ENCODE measurements around the gene PACC1.
"Not testable (repeated sequence)": the region's sequence is repeated elsewhere in the genome, so short reads cannot be mapped to it uniquely, and the experiment has no call there.

PACC1 gene

GRCh38 chr1:212396638-212397037 lies 18.0 kb downstream of the PACC1 start:
- Histone ChIP-seq H3K4me1 (ENCODE audit: control extremely low read depth in 1 of 4, control insufficient read depth in 4 of 4, insufficient read depth in 4 of 4, low read length in 3 of 4) (no peaks in the 10 kb centered on the region), H3K36me3 (ENCODE audit: control insufficient read depth in 4 of 4, insufficient read depth in 4 of 4, low read length in 3 of 4) (peaks cover 5 to 37% (median 27%) of the 10 kb centered on the region in 4 experiments), H3K9me3 (ENCODE audit: control extremely low read depth in 1 of 5, control insufficient read depth in 4 of 5, insufficient read depth in 2 of 5, low read depth in 1 of 5, low read length in 4 of 5) (peaks cover 0 to 23% (median 11%) of the 10 kb centered on the region in 5 experiments), H3K4me3 (ENCODE audit: control insufficient read depth in 1 of 7, extremely low read depth in 1 of 7, insufficient read depth in 4 of 7, low read depth in 2 of 7, low read length in 6 of 7) (no peak overlapping the region), H3K27me3 (replicated peaks in 2 of 5; ENCODE audit: control insufficient read depth in 4 of 5, insufficient read depth in 5 of 5, low read length in 4 of 5) (no peaks in the 10 kb centered on the region), H3K27ac (ENCODE audit: insufficient read depth in 1 of 2, low read depth in 1 of 2, low read length in 2 of 2, poor library complexity in 1 of 2, severe bottlenecking in 2 of 2) (no peak overlapping the region)
- POLR2A ChIA-PET = no interaction called here
- CTCF ChIA-PET = interaction anchor here (1.1 kb wide), 1 partner anchor 9 kb away, joined by 4 read pairs; no protein-coding TSS in a partner anchor
- DNase-seq = peak; percentile 9 to 64 (median 40)
- WGBS (ENCODE audit: insufficient coverage) = 100% methylated on average over 1 of the region's 3 CpGs

DNA sequence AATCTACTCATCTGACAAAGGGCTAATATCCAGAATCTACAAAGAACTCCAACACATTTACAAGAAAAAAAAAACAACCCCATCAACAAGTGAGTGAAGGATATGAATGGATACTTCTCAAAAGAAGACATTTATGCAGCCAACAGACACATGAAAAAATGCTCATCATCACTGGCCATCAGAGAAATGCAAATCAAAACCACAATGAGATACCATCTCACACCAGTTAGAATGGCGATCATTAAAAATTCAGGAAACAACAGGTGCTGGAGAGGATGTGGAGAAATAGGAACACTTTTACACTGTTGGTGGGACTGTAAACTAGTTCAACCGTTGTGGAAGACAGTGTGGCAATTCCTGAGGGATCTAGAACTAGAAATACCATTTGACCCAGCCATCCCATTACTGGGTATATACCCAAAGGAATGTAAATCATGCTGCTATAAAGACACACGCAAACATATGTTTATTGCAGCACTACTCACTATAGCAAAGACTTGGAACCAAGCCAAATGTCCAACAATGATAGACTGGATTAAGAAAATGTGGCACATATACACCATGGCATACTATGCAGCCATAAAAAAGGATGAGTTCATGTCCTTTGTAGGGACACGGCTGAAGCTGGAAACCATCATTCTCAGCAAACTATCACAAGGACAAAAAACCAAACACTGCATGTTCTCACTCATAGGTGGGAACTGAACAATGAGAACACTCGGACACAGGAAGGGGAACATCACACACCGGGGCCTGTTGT lies 18.8 kb downstream of the PACC1 start:
- peaks cover 0 to 25% (median 12%) of the 10 kb centered on the region in 5 experiments for H3K9me3 ChIP-seq (ENCODE audit: control extremely low read depth in 1 of 5, control insufficient read depth in 4 of 5, insufficient read depth in 2 of 5, low read depth in 1 of 5, low read length in 4 of 5)
- POLR2A ChIA-PET; H3K27me3 ChIP-seq (replicated peaks in 2 of 5; ENCODE audit: control insufficient read depth in 4 of 5, insufficient read depth in 5 of 5, low read length in 4 of 5); H3K4me3 ChIP-seq (ENCODE audit: control insufficient read depth in 1 of 7, extremely low read depth in 1 of 7, insufficient read depth in 4 of 7, low read depth in 2 of 7, low read length in 6 of 7); DNase-seq; H3K4me1 ChIP-seq (ENCODE audit: control extremely low read depth in 1 of 4, control insufficient read depth in 4 of 4, insufficient read depth in 4 of 4, low read length in 3 of 4); H3K27ac ChIP-seq (ENCODE audit: insufficient read depth in 1 of 2, low read depth in 1 of 2, low read length in 2 of 2, poor library complexity in 1 of 2, severe bottlenecking in 2 of 2): not testable (repeated sequence)
- peaks cover 8 to 38% (median 29%) of the 10 kb centered on the region in 4 experiments for H3K36me3 ChIP-seq (ENCODE audit: control insufficient read depth in 4 of 4, insufficient read depth in 4 of 4, low read length in 3 of 4)
- WGBS (ENCODE audit: insufficient coverage) = 100% methylated on average over 1 of the region's 6 CpGs
- CTCF ChIA-PET = interaction anchor here (1.1 kb wide), 1 partner anchor 8 kb away, joined by 4 read pairs; no protein-coding TSS in a partner anchor

- 100% methylated on average over 1 of the region's 1 CpG for whole genome bisulfite sequencing (ENCODE audit: insufficient coverage)
- DNase-seq = no peak
Measured at GRCh38 chr1:212388985-212389716, 25.5 kb downstream of the PACC1 start.

DNA sequence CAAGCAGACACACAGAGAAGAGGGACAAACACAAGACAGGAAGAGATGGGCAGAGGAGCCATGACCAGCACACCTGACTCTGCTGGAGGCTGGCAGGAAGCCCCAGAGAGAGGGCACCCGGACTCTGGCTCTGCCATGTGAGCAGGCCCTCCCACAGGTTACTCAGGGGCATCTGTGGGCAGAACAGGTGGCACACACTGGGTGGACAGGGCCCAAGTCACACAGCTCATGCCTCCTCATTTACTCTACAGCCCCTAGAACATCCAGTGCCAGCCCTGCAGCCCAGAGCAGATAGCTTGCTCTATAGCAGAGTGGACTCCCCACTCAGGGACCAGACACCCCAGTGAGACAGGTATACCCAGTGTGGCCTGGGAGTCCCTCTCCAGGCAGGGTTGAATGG lies 28.7 kb downstream of the PACC1 start:
- CTCF ChIA-PET = interaction anchor here (1.3 kb wide), 1 partner anchor 20 kb away, joined by 3 read pairs; no protein-coding TSS in a partner anchor
- Histone ChIP-seq H3K9me3 (ENCODE audit: control extremely low read depth in 1 of 5, control insufficient read depth in 4 of 5, insufficient read depth in 2 of 5, low read depth in 1 of 5, low read length in 4 of 5) (peaks cover 0 to 14% (median 4%) of the 10 kb centered on the region in 5 experiments), H3K27ac (ENCODE audit: insufficient read depth in 1 of 2, low read depth in 1 of 2, low read length in 2 of 2, poor library complexity in 1 of 2, severe bottlenecking in 2 of 2) (no peak overlapping the region), H3K36me3 (ENCODE audit: control insufficient read depth in 4 of 4, insufficient read depth in 4 of 4, low read length in 3 of 4) (peaks cover 27 to 88% (median 57%) of the 10 kb centered on the region in 4 experiments), H3K4me3 (ENCODE audit: control insufficient read depth in 1 of 7, extremely low read depth in 1 of 7, insufficient read depth in 4 of 7, low read depth in 2 of 7, low read length in 6 of 7) (no peak overlapping the region), H3K27me3 (replicated peaks in 2 of 5; ENCODE audit: control insufficient read depth in 4 of 5, insufficient read depth in 5 of 5, low read length in 4 of 5) (no peaks in the 10 kb centered on the region), H3K4me1 (ENCODE audit: control extremely low read depth in 1 of 4, control insufficient read depth in 4 of 4, insufficient read depth in 4 of 4, low read length in 3 of 4) (no peaks in the 10 kb centered on the region)
- 78% methylated on average over 1 of the region's 1 CpG for WGBS (ENCODE audit: insufficient coverage)
- POLR2A ChIA-PET = no interaction called here
- no peak for DNase-seq

More at GRCh38 chr1:212388985-212389716, 25.5 kb downstream of the PACC1 start:
- H3K9me3 ChIP-seq (ENCODE audit: control extremely low read depth in 1 of 5, control insufficient read depth in 4 of 5, insufficient read depth in 2 of 5, low read depth in 1 of 5, low read length in 4 of 5) = peaks cover 0 to 15% (median 7%) of the 10 kb centered on the region in 5 experiments
- no peak overlapping the region for H3K4me3 ChIP-seq (ENCODE audit: control insufficient read depth in 1 of 7, extremely low read depth in 1 of 7, insufficient read depth in 4 of 7, low read depth in 2 of 7, low read length in 6 of 7)
- H3K36me3 ChIP-seq (ENCODE audit: control insufficient read depth in 4 of 4, insufficient read depth in 4 of 4, low read length in 3 of 4) = peaks cover 20 to 61% (median 39%) of the 10 kb centered on the region in 4 experiments
- H3K27me3 ChIP-seq (replicated peaks in 2 of 5; ENCODE audit: control insufficient read depth in 4 of 5, insufficient read depth in 5 of 5, low read length in 4 of 5) = no peaks in the 10 kb centered on the region
- ChIA-PET POLR2A (no interaction called here), CTCF (interaction anchor here (0.9 to 1.3 kb wide), 3 partner anchors 29 to 319 kb away, joined by 3 to 4 read pairs (median 4); partner anchors contain the start of gene NENF)
- H3K27ac ChIP-seq (ENCODE audit: insufficient read depth in 1 of 2, low read depth in 1 of 2, low read length in 2 of 2, poor library complexity in 1 of 2, severe bottlenecking in 2 of 2) = no peak overlapping the region
- no peaks in the 10 kb centered on the region for H3K4me1 ChIP-seq (ENCODE audit: control extremely low read depth in 1 of 4, control insufficient read depth in 4 of 4, insufficient read depth in 4 of 4, low read length in 3 of 4)

DNA sequence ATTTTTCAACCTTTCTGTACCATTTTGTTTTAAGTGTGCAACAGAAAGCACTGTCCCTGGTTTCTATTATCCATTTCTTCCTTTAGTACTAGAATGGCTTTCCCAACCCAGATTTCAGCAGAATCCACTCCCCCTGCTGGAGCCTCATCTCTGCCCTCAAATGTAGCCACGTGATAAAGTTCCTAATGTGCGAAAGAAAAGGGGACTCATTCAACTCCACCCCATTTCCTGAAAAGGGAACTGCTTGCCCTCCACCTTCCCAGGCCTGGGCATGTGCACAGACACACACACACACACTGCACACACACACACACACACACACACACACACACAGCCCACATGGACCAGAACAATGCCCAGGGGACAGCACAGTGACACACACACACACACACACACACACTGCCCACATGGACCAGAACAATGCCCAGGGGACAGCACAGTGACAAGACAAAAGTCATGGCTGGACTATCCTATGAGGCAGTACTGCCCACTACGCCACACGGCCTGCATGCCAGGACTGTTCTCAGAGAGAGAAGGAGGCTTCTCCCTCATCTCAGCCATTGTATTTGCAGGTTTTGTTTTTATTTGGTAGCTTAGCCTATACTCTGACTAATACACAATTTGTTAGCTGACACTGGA lies 33.2 kb downstream of the PACC1 start:
- WGBS (ENCODE audit: insufficient coverage) = 100% methylated on average over 2 of the region's 4 CpGs
- ChIA-PET CTCF (interaction anchor here (1.1 to 1.7 kb wide), 4 partner anchors 14 to 74 kb away, joined by 3 to 9 read pairs (median 3); no protein-coding TSS in a partner anchor), POLR2A (interaction anchor here (0.7 kb wide), 1 partner anchor 544 kb away, joined by 3 read pairs; no protein-coding TSS in a partner anchor)
- Histone ChIP-seq H3K27ac (ENCODE audit: insufficient read depth in 1 of 2, low read depth in 1 of 2, low read length in 2 of 2, poor library complexity in 1 of 2, severe bottlenecking in 2 of 2) (no peak overlapping the region), H3K9me3 (ENCODE audit: control extremely low read depth in 1 of 5, control insufficient read depth in 4 of 5, insufficient read depth in 2 of 5, low read depth in 1 of 5, low read length in 4 of 5) (peaks cover 0 to 2% (median 0%) of the 10 kb centered on the region in 5 experiments), H3K4me3 (ENCODE audit: control insufficient read depth in 1 of 7, extremely low read depth in 1 of 7, insufficient read depth in 4 of 7, low read depth in 2 of 7, low read length in 6 of 7) (no peak overlapping the region), H3K36me3 (ENCODE audit: control insufficient read depth in 4 of 4, insufficient read depth in 4 of 4, low read length in 3 of 4) (peaks cover 26 to 90% (median 67%) of the 10 kb centered on the region in 4 experiments), H3K4me1 (ENCODE audit: control extremely low read depth in 1 of 4, control insufficient read depth in 4 of 4, insufficient read depth in 4 of 4, low read length in 3 of 4) (no peaks in the 10 kb centered on the region), H3K27me3 (replicated peaks in 2 of 5; ENCODE audit: control insufficient read depth in 4 of 5, insufficient read depth in 5 of 5, low read length in 4 of 5) (no peaks in the 10 kb centered on the region)
- DNase-seq = no peak

GRCh38 chr1:212379366-212379765 lies 35.3 kb downstream of the PACC1 start:
- no peaks in the 10 kb centered on the region for H3K27me3 ChIP-seq (replicated peaks in 2 of 5; ENCODE audit: control insufficient read depth in 4 of 5, insufficient read depth in 5 of 5, low read length in 4 of 5)
- peaks cover 22 to 84% (median 58%) of the 10 kb centered on the region in 4 experiments for H3K36me3 ChIP-seq (ENCODE audit: control insufficient read depth in 4 of 4, insufficient read depth in 4 of 4, low read length in 3 of 4)
- peaks cover 0 to 2% (median 0%) of the 10 kb centered on the region in 5 experiments for H3K9me3 ChIP-seq (ENCODE audit: control extremely low read depth in 1 of 5, control insufficient read depth in 4 of 5, insufficient read depth in 2 of 5, low read depth in 1 of 5, low read length in 4 of 5)
- CTCF ChIA-PET = interaction anchor here (1.1 to 1.7 kb wide), 2 partner anchors 12 to 309 kb away, joined by 3 to 4 read pairs; no protein-coding TSS in a partner anchor
- H3K4me1 ChIP-seq (ENCODE audit: control extremely low read depth in 1 of 4, control insufficient read depth in 4 of 4, insufficient read depth in 4 of 4, low read length in 3 of 4) = no peaks in the 10 kb centered on the region
- H3K4me3 ChIP-seq (ENCODE audit: control insufficient read depth in 1 of 7, extremely low read depth in 1 of 7, insufficient read depth in 4 of 7, low read depth in 2 of 7, low read length in 6 of 7) = no peak overlapping the region
- POLR2A ChIA-PET = no interaction called here
- WGBS (ENCODE audit: insufficient coverage) = 100% methylated on average over 1 of the region's 2 CpGs
- DNase-seq = no peak
- no peak overlapping the region for H3K27ac ChIP-seq (ENCODE audit: insufficient read depth in 1 of 2, low read depth in 1 of 2, low read length in 2 of 2, poor library complexity in 1 of 2, severe bottlenecking in 2 of 2)
